ENCODE results near the gene SRSF12. TPM values are rescaled to one million over a fixed set of nuclear protein-coding genes. Genes with fewer than 3 reads are reported as not detected.

The SRSF12 gene
- total RNA-seq, 1 donor from 2014 or later: 14.7 TPM

DNA sequence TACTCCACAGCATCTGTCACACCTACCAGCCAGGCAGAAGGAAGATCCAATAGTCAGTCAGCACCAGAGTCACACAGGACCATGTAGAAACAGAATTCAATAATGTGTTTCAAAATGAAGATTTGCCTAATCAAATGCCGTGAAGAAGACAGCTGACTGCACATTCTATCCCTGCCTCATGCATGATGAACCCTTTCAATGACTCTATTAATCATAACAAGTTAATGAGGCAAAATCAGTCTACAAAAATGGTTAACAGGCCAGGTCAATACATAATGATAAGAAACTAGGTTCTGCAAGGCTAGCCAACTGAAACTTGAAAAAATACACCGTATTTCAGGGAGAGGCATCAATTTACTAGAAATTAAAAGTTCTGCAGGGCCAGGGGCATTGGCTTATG, 44.0 kb downstream of the SRSF12 start:
- H3K4me3 Mint-ChIP-seq: no peak overlapping the region
- H3K36me3 Mint-ChIP-seq: no peaks in the 10 kb centered on the region
- H3K27me3 Mint-ChIP-seq (ENCODE audit: low read depth): no peaks in the 10 kb centered on the region
- DNase-seq (ENCODE audit: low spot score in 2 of 2, unreplicated experiment in 2 of 2): no peak
- H3K4me1 Mint-ChIP-seq: peaks cover 8% of the 10 kb centered on the region
- H3K27ac Mint-ChIP-seq: no peak overlapping the region
- H3K9me3 Mint-ChIP-seq: peaks cover 5% of the 10 kb centered on the region
- TF ChIP-seq, protein P1, sequence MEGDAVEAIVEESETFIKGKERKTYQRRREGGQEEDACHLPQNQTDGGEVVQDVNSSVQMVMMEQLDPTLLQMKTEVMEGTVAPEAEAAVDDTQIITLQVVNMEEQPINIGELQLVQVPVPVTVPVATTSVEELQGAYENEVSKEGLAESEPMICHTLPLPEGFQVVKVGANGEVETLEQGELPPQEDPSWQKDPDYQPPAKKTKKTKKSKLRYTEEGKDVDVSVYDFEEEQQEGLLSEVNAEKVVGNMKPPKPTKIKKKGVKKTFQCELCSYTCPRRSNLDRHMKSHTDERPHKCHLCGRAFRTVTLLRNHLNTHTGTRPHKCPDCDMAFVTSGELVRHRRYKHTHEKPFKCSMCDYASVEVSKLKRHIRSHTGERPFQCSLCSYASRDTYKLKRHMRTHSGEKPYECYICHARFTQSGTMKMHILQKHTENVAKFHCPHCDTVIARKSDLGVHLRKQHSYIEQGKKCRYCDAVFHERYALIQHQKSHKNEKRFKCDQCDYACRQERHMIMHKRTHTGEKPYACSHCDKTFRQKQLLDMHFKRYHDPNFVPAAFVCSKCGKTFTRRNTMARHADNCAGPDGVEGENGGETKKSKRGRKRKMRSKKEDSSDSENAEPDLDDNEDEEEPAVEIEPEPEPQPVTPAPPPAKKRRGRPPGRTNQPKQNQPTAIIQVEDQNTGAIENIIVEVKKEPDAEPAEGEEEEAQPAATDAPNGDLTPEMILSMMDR (IDR thresholded peaks at IDR 0.05; ENCODE audit: unreplicated experiment): no peak

DNA sequence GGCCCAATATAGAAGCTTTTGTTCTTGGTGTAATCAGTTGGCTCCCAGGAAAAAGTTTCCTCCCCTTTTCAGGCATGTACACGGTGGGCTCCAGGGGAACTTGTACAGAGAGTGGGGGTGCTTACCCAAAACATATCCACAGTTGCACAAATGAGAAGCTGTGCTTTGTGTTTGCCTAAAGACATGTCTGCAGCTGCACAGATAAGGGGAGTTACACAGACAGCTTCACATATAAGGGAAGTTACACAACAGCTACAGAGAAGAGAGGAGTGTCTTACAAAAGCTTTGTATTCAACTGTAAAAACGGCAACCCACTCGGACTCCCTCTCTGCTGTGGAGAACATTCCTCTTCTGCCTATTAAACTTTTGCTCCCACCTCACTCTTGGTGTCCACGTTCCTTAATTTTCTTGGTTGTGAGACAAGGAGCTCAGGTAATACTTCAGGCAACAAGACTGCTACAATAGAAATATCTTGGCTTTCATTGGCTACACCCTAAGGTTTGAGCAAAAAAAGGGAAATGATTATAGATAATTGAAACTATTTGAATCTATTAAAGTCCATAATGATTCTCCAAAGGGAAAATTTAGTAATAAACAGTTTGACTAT, 44.8 kb downstream of the SRSF12 start:
- DNase-seq (ENCODE audit: low spot score in 2 of 2, unreplicated experiment in 2 of 2): no peak
- peaks cover 5% of the 10 kb centered on the region for H3K9me3 Mint-ChIP-seq
- H3K27ac Mint-ChIP-seq: peak overlapping the region; percentile 81
- H3K36me3 Mint-ChIP-seq: no peaks in the 10 kb centered on the region
- H3K4me3 Mint-ChIP-seq: no peak overlapping the region
- H3K27me3 Mint-ChIP-seq (ENCODE audit: low read depth): no peaks in the 10 kb centered on the region
- TF ChIP-seq, protein P1 (IDR thresholded peaks at IDR 0.05; ENCODE audit: unreplicated experiment): no peak
- peaks cover 6% of the 10 kb centered on the region for H3K4me1 Mint-ChIP-seq

DNA sequence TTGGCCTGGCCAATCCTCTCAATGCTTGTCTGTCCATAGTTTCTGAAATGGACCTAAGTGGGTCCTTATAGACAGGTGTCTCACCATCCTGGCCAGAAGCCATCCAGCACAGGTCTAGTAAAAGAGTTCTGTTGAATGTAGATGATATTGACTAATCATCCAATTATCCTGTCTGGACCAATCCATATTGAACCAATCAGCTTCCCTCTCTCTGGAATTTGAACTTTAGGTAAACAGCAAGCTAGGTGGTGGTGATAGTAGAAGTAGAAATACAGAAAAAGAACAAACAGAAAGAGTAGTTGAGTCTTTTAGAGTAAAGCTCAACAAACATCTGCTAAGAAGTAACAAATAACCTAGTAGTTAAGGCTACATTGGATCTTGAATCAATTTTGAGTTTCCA, 46.8 kb downstream of the SRSF12 start:
- H3K36me3 Mint-ChIP-seq: no peaks in the 10 kb centered on the region
- DNase-seq (ENCODE audit: low spot score in 2 of 2, unreplicated experiment in 2 of 2): no peak
- H3K4me1 Mint-ChIP-seq: peaks cover 20% of the 10 kb centered on the region
- H3K27me3 Mint-ChIP-seq (ENCODE audit: low read depth): no peaks in the 10 kb centered on the region
- H3K4me3 Mint-ChIP-seq: no peak overlapping the region
- TF ChIP-seq, protein P1 (IDR thresholded peaks at IDR 0.05; ENCODE audit: unreplicated experiment): no peak
- H3K9me3 Mint-ChIP-seq: peaks cover 5% of the 10 kb centered on the region
- no peak overlapping the region for H3K27ac Mint-ChIP-seq

DNA sequence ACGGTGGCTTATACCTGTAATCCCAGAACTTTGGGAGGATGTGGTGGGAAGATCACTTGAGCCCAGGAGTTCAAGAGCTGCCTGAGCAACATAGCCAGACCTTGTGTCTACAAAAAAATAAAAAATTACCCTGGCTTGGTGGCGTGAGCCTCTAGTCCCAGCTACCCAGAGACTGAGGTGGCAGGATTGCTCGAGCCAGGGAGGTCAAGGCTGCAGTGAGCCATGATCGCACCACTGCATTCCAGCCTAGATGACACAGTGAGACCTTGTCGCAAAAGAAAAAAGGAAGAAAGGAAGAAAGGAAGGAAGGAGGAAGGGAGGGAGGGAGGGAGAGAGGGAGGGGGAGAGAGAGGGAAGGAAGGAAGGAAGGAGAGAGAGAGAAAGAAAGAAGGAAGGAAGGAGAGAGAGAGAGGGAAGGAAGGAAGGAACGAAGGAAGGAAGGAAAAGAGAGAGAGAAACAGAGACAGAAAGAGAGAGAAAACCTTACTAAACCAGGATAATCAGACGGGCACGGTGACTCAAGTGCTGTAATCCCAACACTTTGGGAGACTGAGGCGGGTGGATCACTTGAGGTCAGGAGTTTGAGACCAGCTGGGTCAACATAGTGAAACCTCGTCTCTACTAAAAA, 48.2 kb downstream of the SRSF12 start:
- Mint-ChIP-seq H3K4me3 (no peak overlapping the region), H3K4me1 (peaks cover 20% of the 10 kb centered on the region), H3K9me3 (peaks cover 5% of the 10 kb centered on the region), H3K27ac (no peak overlapping the region), H3K36me3 (no peaks in the 10 kb centered on the region), H3K27me3 (ENCODE audit: low read depth) (no peaks in the 10 kb centered on the region)
- no peak for DNase-seq (ENCODE audit: low spot score in 2 of 2, unreplicated experiment in 2 of 2)
- TF ChIP-seq, protein P1 (IDR thresholded peaks at IDR 0.05; ENCODE audit: unreplicated experiment): no peak

DNA sequence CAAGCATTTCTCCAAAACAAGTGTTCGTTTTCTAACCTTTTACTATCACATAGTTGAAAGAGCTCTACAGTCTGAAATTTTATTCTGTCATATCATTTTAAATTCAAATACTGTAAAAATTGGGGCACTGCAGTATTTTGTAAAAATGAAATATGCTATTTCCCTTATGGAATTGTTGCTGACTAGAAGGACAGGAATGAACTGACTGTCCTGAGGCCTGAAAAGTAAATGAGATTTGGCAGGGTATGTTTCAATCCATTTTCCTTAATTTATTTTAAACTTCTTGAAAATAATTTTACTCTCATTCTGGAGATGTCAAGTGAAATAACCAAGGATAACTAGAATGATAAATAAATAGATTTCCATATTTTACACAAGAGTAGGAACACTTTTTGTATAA, 49.2 kb downstream of the SRSF12 start:
- peaks cover 20% of the 10 kb centered on the region for H3K4me1 Mint-ChIP-seq
- TF ChIP-seq, protein P1 (IDR thresholded peaks at IDR 0.05; ENCODE audit: unreplicated experiment): no peak
- H3K27ac Mint-ChIP-seq: no peak overlapping the region
- no peak for DNase-seq (ENCODE audit: low spot score in 2 of 2, unreplicated experiment in 2 of 2)
- peaks cover 3% of the 10 kb centered on the region for H3K9me3 Mint-ChIP-seq
- H3K4me3 Mint-ChIP-seq: no peak overlapping the region
- H3K36me3 Mint-ChIP-seq: no peaks in the 10 kb centered on the region
- H3K27me3 Mint-ChIP-seq (ENCODE audit: low read depth): no peaks in the 10 kb centered on the region

Measured in mesothelial cell of epicardium (in vitro differentiated cells).